ENCODE results near the gene FZR1. TPM values are rescaled to one million over a fixed set of nuclear protein-coding genes. Genes with fewer than 3 reads are reported as not detected.

The FZR1 gene
- 10 to 100 TPM; 13.3 to 15.6 (median 14.4) TPM for polyA plus RNA-seq

DNA sequence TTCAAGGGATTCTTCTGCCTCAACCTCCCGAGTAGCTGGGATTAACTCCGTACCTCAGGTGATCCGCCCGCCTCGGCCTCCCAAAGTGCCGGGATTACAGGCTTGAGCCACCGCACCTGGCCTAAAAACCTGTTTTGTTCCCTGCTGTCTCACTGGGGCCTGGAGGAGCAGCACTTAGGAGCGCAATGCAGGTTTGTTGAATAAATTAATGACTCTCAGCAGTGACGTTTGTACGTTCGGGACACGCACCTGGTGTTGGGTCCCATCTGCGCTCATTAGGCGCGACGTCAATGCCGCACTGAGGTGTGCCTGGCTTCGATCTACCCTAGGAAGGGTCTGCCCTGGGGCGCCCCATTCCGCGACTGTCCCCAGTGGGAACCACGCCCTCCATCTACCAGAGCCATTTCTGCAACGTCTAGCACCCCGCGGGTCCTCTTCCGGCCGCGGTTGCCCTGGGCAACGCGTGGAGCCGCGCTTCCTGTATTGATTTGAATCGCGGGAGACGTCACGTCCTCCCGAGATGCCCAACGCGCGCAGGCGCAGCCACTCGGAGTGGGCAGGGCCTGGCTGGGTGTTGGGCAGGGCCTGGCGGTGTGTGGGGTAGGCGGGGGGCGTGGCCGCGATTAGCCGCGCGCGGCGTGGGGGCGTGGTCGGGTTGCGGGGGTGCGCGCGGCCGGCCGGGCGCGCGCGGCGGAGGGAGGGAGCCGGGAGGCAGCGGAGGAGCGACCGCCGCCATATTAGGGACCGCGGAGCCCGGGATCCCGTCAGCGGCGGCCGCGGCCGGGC is at the start of gene FZR1:
Gene FZR1 (plus strand): TSS at position 714 of the 786 bp plus-strand sequence. CDS start 16,679 bp downstream, outside the sequence.
- no peak within 1 kb of the TSS for H3K27ac ChIP-seq (ENCODE audit: low read depth, low read length)
- whole genome bisulfite sequencing, 3 donors: 1% methylated on average over 68 to 79 of the region's 79 CpGs

DNA sequence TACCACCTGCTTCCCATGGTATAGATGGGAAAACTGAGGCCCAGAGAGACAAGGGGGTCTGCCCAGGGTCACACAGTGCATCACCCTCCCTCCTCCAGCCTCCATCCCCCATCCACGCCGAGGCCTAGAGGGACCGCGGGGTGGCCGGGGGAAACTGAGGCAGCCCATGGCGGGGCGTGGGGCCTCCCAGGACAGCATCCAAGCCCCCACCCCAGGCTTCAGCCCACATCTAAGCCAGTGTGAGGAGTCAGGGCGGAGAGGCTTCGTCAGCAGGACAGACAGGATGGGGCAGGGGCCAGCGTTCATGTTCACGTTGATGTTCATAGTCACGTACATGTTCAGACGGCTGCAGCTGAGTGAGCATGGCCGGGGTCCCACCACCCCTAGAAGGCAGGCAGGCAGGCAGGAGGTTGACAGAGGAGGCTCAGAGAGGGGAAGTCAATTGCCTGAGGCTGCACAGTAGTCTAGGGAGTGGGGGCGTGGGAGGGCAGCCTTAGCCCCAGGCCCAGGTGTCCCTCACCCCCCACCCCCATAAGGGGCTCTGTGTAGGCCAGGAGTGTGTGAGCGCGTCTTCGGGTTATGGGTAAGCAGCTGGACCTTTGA is 49.1 kb upstream of the FZR1 start:
- H3K27ac ChIP-seq (ENCODE audit: low read depth, low read length): no peak overlapping the region
- WGBS, 3 donors: 64 to 85% (median 83%) methylated on average over 13 to 18 of the region's 18 CpGs

GRCh38 chr19:3457528-3458228 is 48.4 kb upstream of the FZR1 start:
- H3K27ac ChIP-seq (ENCODE audit: low read depth, low read length): peak overlapping the region; percentile 90
- 43 to 67% (median 57%) methylated on average over 20 to 22 of the region's 22 CpGs for WGBS, 3 donors

DNA sequence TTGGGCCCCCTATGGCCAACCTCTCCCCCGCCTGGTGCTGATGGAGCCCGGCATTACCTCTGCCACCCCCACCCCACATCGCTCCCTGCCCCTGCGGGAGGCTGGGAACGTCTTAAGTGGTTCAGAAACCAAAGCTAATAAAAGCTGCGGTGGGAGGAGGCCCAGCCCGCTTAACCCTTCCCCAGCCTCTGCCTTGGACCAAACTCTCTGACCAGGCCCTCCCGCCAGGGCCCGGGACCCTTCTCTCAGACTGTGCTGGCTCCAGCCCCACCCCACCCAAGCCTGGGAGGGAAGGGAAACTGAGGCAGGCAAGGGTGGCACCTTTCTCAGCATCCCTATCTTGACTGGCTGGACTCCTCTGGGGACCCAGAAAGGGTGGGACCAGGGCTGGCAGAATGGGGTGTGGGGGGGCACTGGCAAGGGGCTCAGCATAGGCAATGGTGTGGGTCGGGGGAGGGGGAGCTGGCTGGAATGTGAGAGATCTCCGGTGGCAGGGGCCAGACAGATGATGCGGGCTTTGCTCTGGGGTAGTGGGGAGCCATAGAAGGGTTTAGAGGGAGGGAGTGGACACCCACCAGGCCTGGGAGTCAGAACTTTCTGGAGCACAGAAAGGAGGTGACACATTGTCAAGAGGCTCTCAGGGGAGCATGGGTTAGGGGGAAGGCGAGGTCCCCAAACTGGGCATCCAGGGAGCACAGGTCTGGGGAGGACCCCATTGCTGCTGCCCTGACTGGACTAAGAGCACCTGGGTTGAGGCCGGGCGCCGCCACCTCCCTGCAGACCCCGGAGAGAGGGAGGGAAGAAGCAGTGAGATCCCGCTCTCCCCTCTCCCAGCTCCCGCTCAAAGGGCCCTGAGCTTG is 47.7 kb upstream of the FZR1 start:
- WGBS, 3 donors: 51 to 65% (median 52%) methylated on average over 14 to 19 of the region's 19 CpGs
- H3K27ac ChIP-seq (ENCODE audit: low read depth, low read length): peak overlapping the region; percentile 2

DNA sequence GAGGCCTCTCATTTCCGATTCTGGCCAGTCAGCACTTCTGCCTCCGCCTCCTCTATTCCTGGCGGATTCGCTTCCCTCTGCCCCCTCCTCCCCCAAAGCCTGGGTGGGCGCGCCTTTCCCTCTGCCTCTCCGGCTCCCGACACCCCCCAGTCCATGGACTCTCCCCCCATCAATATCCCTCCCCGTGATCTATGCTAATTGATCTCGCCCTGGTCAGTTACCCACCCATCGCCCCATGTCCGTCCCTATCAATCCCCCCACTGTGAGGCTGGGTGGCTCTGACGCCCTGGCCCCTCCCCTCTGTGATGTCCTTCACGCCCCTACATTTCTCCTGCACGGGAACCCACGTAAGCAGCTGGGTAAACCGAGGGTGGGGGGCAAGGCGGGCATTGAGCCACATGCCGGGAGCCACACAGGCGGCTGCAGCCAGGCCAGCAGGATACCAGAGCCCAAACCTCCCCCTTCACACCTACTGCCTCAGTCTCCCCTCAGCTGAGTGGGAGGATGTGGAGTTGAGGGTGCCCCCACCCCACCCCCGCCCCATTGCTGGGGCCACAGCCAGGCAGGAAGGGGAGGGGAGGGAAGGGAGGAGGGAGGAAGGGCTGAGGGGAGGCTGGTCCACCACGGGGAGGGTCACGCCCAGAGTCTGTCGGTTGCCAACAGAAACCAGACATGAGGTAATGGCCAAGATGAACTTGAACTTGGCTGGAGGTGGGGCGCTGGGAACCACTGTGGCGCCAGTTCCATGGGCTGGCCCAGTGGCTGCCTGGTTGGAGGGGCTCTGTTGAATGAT is 46.8 kb upstream of the FZR1 start:
- 30 to 47% (median 37%) methylated on average over 26 of the region's 26 CpGs for WGBS, 3 donors

GRCh38 chr19:3459965-3460582 is 46.0 kb upstream of the FZR1 start:
- 74 to 85% (median 79%) methylated on average over 15 of the region's 15 CpGs for WGBS, 3 donors
- H3K27ac ChIP-seq (ENCODE audit: low read depth, low read length): no peak overlapping the region

More for the DNA sequence above, 46.8 kb upstream of the FZR1 start:
- no peak overlapping the region for H3K27ac ChIP-seq (ENCODE audit: low read depth, low read length)

DNA sequence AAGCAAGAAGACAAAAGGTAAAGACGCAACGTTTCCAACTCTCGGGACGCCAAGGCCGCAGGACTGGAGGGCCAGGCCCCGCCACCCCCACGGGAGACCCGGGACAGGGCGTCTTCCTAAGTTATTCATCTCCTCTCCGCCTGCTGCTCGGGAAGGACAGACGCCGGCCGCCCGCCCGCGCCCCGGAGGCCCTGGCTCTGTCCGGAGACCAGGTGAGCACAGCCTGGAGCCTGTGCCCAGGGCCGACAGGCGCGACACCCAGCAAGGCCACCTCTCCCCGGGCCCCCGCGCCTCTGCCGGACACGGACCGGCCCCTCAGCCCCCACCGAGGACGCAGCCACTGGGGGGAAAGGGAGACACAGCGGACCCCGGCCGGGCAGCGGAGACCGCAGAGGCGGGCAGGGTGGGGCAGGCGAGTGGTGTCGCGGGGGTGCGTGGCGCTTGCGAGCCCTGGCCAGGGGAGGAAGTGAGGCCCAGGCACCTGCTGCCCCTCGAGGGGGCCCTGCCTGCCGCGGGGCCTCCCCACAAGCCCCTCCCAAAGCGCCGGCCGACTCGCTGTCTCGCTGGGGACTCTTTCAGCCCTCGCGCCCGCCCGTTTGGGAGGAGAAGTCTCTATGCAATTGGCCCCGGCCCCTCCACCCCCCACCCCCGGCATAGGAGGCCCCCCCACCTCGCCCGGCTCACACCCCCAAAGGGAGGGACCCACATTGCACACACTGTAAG is 43.0 kb upstream of the FZR1 start:
- H3K27ac ChIP-seq (ENCODE audit: low read depth, low read length): no peak overlapping the region
- 85 to 87% (median 85%) methylated on average over 30 to 56 of the region's 58 CpGs for whole genome bisulfite sequencing, 3 donors

GRCh38 chr19:3463714-3464586 is 42.2 kb upstream of the FZR1 start:
- WGBS, 3 donors: 81 to 86% (median 85%) methylated on average over 50 to 57 of the region's 57 CpGs
- no peak overlapping the region for H3K27ac ChIP-seq (ENCODE audit: low read depth, low read length)

GRCh38 chr19:3464587-3465235 is 41.4 kb upstream of the FZR1 start:
- WGBS, 3 donors: 76 to 83% (median 83%) methylated on average over 21 to 31 of the region's 31 CpGs
- no peak overlapping the region for H3K27ac ChIP-seq (ENCODE audit: low read depth, low read length)

- no peak overlapping the region for H3K27ac ChIP-seq (ENCODE audit: low read depth, low read length)
- 83 to 89% (median 83%) methylated on average over 7 of the region's 7 CpGs for WGBS, 3 donors
Observed at GRCh38 chr19:3465552-3465951, 40.6 kb upstream of the FZR1 start.

DNA sequence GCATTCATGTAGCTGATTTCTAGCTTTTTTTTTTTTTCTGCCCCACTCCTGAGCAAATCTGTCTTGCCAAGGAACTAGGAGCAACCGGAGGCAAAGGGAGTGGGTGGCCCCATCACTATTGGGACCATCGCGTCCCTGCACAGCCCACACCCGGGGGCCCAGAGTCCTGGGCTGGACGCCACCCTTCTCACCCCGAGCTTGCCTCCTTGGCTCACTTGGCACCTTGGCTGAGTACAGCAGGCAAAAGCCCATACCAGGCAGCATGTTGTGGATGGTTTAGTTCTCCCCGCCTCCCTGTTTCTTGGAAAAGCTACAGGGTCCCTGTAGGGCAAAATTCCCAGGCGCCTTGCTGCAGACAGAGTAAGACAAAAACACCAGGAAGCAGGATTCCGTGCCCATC is 39.5 kb upstream of the FZR1 start:
- H3K27ac ChIP-seq (ENCODE audit: low read depth, low read length): no peak overlapping the region
- WGBS, 3 donors: 66 to 96% (median 79%) methylated on average over 9 of the region's 9 CpGs

DNA sequence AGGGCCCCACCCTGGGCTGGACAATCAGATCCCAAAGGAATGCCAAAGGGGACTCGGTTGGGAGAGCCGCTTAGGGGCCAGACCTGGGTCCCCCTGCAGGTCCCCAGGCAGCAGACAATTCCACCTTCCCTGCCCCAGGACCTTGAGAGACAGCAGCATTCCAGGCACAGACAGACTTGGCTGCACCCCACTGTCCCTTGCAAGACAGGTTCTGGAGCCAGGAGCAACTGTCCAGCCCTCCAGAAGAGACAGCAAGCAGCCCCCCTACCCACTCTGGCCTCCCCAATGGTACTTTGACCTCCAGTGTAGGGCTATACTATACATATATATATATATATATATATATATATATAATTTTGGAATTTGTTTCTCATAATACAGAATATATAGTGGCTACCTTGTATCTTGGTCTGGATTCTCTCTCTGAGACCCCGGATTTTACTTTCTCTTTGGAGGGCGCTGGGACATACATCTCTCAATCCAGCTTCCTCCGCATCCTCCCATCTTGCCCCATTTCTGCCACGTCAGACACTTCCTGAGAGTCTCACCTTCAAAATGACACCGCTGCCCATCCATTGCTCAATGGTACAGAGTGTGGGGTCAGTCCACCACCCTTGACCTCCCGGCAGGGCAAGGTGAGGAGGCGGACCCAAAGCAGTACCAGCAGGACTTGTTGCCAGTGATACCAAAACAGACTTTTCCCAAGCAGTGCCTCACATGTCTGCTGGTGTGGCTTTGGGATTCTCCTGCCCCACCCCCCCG is 38.5 kb upstream of the FZR1 start:
- WGBS, 3 donors: 82 to 93% (median 86%) methylated on average over 10 of the region's 10 CpGs
- no peak overlapping the region for H3K27ac ChIP-seq (ENCODE audit: low read depth, low read length)

DNA sequence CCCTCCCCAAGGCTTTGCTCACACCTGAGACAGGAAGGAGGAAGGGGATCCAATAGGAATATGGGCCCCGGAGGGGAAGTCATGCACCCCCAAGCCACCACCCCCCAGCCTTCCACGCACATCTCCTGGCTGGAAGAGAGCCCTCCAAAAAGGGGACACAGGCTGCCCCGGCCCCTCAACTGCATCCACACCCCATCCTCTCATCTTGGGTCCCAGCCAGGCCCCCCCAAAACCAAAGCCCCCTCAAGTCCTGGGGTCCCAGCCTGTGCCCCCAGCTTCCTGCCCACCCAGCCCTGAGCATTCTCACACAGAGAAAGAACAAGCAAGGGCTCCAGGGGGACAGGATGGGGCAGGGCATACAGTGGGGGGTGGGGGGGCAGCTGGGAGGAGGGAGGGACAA is 37.9 kb upstream of the FZR1 start:
- 81 to 100% (median 92%) methylated on average over 3 of the region's 3 CpGs for WGBS, 3 donors
- H3K27ac ChIP-seq (ENCODE audit: low read depth, low read length): no peak overlapping the region

DNA sequence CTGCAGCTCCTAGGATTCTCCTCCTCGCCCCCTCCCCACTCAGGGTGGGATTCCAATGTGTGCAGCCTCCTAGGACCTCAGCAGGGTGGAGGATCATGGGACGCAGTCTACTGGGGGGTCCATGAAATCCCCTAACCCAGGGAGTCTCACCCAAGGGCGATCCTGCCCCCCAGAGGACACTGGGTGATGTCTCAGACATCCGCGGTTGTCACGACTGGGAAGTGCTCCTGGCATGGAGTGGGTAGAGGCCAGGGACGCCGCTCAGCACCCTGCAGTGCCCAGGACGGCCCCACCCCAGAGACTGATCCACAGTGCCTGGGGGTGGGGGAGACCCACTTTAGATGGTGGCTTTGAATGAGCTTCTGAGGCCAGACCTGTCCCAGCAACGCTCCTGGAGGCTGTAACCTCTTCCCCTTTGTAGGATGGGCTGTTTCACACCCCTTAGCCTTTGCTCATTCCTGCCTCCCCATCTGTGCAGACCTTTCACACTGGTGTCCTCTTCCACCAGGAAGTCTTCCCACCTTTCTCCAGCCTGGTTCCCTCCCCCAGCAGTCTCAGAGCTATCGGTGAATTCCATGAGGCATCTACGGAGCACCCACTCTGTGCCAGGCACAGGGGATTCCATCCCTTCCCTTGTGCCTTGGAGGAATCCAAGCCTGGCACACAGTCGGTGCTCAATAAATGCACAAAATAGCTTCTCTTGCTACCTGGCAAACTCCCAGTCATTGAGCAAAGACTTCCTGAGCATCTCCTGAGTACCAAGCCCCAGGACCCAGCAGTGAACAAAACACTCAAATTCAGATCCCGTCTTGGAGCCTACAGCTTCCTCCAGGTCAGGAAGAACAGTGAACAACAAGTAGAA is 36.2 kb upstream of the FZR1 start:
- no peak overlapping the region for H3K27ac ChIP-seq (ENCODE audit: low read depth, low read length)
- WGBS, 3 donors: 49 to 57% (median 54%) methylated on average over 14 of the region's 14 CpGs
